T follicular helper cell (primary cell): Measurements from ENCODE around the gene CMKLR1.

ENCODE experiments used
- DNase-seq: peaks from one replicate; pipeline ENCODE4 v3.0.0-alpha.2; 2020; ENCODE audit warnings: low read depth

CMKLR1 gene

GRCh38 chr12:108363165-108363564 lies 24.1 kb upstream of the CMKLR1 start:
- DNase-seq: no peak

- DNase-seq: no peak
These were observed 22.5 kb upstream of the CMKLR1 start for GRCh38 chr12:108361606-108362005.

DNA sequence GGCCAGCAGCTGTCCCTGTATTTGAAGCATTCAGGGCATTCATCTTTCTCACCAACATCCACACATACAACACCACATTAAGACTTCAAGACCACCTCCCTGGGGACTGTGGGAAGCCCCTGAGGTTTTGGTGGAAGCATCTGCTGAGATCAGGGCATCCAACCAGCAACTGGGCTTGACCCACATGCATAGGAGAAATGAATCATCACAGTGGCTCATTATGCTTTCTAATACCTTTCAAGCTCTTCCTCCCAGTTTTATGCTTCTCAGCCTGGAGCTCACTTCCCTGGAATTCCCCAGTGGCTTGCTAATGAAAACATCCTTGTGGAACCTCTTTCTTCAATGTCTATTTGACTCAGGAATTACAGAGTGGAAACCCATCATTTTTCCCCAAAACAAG lies 21.4 kb upstream of the CMKLR1 start:
- DNase-seq: no peak

GRCh38 chr12:108360057-108360456 lies 20.9 kb upstream of the CMKLR1 start:
- no peak for DNase-seq

- no peak for DNase-seq
These were observed 19.5 kb upstream of the CMKLR1 start for GRCh38 chr12:108358580-108358965.

DNA sequence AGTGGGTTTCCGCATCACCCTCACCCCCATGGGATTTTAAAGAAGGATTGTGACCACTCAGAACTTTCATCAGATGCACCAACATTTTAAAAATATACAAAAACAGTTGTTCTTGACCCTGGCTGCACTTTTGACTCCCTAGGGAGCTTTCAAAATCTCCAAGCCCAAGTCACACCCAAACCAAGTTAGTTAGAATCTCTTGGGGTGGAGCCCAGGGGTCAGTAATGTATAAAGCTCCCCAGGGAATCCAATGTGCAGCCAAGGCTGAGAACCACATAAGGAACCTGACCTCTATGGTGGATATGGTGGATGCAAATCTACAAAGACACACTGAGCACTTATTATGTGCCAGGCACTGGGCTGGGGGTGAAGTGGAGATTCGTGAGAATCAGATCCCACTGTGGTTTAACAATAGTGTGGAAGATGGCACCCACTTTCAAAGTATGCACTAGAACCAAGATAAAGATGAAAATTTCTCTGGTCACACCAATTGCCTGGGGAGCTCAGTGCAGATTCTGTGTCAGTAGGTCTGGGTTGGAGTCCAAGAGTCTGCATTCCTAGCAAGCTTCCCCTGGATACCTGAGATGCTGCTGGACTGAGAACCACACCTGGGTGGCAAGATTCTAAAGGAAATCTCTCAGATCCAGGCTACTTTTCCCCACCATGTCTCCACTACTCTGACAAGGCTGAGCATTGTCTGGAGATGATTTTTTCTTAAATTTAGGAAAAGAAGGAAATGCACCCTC lies 18.9 kb upstream of the CMKLR1 start:
- DNase-seq: no peak

- no peak for DNase-seq
These were observed 18.0 kb upstream of the CMKLR1 start for GRCh38 chr12:108356835-108357806.

GRCh38 chr12:108355069-108355468 lies 16.0 kb upstream of the CMKLR1 start:
- no peak for DNase-seq

- DNase-seq: no peak
These were observed 13.5 kb upstream of the CMKLR1 start for GRCh38 chr12:108352591-108352990.

DNA sequence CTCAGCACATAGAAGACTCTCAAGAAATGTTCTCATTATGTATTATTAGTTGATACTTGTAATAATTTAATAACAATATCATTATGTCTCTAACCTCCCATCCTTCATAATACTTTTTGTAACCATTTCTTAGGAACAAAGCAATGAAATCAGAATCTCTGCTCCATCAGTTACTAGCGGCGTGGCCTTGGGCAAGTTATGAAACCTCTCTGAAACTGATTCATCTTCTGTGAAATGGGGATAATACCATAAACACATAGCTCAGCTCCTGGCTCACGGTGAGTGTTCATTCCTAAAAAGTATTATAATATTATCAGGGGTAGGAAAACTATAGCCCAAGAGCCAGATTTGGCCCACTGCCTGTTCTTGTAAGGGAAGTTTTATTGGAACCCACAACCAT lies 11.4 kb upstream of the CMKLR1 start:
- no peak for DNase-seq

- no peak for DNase-seq
These were observed 10.2 kb upstream of the CMKLR1 start for GRCh38 chr12:108349278-108349688.

- no peak for DNase-seq
These were observed 9.7 kb upstream of the CMKLR1 start for GRCh38 chr12:108348842-108349241.

DNA sequence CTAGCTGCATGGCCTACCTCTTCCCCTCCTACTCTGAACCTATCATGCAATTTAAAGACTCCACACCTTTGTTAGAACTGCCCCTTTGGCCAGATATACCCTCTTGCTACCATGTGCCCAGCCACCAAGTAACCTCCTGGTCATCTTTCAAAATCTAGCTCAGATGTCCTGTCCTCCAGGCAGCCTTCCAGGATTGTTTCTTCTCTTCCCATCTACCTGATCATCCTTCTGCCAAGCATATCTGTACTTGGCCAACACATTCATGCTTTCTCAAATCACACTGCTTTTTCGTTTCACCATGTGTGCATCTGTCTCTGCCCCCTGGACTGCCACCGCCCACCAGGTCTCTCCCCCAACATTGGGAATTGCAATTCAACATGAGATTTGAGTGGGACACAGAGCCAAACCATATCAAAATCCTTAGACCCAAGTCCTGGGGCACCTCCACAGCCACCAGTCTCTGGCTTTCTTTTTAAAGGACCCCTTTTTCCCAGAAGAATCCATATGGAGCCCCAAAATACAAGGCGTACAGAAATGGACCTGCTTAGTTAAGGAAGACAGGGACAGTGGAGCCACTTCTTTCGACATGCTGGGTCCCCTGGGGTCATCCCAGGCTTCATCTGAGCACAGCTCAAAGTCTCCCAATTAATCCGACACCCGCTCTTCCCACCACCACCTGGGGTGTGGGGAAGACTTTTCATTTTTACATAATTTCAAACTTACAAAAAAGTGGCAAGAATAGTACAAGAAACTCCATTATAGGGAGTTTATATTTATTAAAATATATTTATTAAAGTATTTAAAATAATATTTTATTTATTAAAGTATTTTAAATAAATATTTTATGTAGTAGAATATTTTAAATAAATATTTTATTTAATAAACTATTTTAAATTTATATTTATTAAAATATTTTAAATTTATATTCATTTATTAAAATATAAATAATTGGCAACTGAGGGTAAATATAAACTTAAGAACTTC lies 7.9 kb upstream of the CMKLR1 start:
- no peak for DNase-seq

DNA sequence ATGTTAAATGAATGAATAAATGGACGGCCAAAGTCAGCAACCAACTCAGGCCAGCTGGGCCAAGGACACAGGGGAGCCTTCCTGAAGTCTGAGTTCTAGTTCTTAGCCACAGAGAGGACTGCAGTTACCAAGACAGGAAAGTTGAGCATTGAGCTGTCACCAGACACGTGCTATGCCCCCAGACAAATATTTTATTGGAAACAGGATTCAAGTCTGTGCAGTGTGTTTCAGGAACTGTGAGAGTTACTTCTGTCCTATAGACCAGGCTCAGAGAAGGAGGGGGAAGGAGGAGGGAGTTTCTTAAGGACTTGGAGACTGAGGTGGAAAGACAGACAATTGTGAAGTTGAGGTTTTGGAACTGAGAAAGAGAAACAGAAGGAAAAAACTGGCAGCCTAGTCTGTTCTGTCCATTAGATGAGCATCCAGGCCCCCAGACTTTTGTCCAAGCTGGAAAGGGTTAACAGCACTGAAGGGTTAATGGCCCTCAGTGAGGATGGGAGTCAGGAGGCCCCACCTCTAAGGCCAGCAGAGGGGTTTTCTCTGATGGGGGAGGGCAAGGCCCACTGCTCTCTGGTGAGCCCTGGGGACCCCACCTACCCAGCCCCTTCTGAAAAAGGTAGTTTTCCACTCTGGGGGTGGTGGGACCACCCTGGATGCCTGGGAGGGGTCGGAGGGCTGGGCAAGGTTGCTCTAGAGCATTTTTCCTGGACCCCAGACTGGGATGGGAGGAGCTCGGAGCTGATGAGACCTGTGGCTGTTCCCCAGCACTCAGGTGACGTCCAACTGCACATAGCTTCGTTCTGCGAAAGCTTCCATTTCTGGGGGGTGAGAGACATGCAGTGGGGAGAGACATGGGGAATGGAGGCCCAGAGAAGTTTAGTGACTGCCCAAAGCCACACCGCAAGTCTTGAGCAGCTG lies 6.9 kb upstream of the CMKLR1 start:
- DNase-seq: no peak

GRCh38 chr12:108342985-108343384 lies 3.9 kb upstream of the CMKLR1 start:
- no peak for DNase-seq

GRCh38 chr12:108341854-108342847 lies 3.0 kb upstream of the CMKLR1 start:
- no peak for DNase-seq

GRCh38 chr12:108341356-108341755 lies 2.2 kb upstream of the CMKLR1 start:
- no peak for DNase-seq

DNA sequence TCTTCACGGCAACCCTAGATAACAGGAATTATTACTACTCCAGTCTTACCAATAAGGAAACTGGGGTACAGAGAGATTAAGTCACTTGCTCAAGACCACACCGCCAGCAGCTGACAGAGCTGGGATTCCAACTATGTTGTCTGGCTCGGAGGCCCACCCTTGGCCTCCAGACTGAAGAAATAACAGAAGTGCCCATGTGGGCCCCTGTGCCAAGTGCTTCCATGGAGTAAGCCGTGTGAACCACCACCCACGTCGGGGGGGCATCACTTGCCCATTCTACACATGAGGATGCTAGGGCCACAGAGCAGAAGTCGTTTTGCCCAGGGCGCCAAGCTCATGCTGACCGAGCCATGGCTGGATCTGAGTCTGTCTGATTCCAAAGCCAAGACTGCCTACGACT lies 926 bp upstream of the CMKLR1 start:
- DNase-seq: no peak
